GM21515 (cell line): ENCODE data around the gene LRRTM3.

Source experiments
- ATAC-seq: cut with Tn5 transposase; IDR thresholded peaks from one replicate; pipeline ENCODE4 v1.9.1; 2021; ENCODE audit not compliant: unreplicated experiment

The LRRTM3 gene

DNA sequence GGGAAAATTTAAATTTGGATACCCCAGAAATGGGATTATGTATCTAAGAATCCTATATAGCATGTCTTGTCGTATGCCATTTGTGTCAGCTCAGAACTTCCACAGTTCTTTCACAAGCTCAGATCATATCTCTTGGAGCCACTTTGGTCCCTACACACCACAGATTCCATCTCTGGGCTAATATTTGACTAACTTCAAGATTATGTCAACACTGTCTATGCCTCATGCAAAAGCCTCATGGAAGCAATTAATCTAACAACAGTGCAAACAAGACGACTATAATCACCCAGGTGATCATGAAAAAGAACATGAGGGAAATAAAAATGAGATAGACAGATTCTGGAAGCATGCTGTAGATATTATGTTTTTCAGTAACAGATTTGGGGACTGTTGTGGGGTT is 189.1 kb downstream of the LRRTM3 start:
- ATAC-seq, result no peak

DNA sequence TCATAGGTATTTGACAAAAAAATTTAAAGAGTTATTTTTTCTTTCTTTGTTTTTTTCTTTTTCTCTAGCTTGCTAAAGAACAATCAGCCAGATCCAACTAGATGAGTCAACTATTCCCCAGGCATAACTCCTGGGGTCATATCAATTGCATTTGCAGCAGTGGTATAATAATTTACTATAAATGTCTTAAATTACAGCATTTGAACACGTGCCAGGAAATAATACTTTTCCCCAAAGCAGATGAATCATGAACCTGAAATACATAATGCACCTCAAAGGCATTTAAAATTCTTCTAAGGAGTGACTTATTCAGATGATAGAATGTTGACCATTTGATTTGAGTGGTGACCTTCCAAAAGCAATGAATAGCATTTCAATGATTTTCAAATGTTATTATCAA is 190.1 kb downstream of the LRRTM3 start:
- no peak for ATAC-seq

DNA sequence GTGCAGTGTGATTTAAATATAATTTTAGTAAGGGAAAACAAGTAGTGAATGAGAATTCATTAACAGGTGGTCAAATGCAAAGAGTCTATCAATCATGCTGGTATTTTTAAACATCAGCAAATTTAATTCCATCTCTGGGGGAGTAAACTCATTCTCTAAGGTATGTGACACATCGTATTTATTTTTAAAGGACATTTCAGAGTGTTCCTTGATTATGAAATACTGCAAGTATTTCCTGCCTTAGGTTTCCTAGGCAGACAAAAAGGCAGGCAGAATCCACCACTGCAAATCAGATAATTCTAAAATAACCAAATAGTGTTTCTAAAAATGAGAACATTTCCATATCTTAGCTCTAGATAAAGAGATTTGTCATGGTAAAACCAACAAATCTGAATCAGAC is 193.8 kb downstream of the LRRTM3 start:
- ATAC-seq, result no peak

DNA sequence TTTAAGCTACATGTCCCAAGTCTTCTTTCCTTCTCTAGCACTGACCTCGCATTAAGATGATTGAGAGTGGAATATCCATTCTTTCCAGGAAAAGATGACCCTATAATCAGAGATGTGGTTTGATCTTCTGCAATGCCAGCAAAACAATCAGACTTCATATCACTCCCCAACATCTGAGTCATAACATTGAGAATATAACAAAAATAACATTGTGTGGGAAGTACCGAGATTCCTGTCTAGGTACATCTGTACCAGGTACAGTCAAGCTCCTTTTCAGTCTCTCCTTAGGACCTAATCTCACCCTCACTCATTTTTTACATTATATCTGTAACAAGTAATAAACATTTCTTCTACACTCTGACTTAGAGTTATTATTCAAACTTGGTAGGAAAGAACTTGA is 201.6 kb downstream of the LRRTM3 start:
- no peak for ATAC-seq

DNA sequence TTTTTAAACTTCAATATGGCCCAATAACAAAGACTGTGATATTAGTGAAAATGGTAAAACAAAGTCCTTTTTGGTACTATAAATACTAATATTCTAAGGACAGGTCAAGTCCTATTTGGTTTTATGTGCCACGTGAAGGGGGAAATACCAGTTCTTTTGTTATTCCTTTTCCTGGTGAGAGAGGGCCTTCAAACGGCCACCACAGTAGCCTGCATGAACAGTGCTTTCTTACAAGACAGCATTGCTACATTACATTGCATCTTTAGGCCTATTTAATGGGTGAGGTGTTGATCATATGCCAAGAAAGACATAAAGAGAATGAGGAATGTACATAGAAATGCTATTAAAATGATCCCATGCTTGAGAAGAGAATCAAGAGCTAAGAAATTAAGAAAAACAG is 214.8 kb downstream of the LRRTM3 start:
- no peak for ATAC-seq

DNA sequence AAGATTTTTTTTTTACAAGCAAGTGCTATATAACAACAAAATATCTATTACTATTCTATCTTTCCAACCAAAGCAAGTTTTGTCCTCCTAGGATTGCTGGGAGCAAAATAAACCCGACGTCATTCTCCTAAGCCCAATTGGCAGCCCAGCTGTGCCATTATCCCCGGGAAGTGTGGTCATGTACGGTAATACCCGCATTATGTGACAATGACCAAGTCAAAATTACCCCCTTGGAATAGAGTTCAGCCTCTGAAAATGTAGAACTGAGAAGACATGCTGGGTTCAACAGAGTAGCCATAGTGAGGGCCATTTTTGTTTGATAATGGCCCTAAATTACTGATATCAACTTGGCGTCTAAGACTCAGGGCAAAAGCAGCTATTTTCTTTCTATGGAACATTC is 215.5 kb downstream of the LRRTM3 start:
- no peak for ATAC-seq

DNA sequence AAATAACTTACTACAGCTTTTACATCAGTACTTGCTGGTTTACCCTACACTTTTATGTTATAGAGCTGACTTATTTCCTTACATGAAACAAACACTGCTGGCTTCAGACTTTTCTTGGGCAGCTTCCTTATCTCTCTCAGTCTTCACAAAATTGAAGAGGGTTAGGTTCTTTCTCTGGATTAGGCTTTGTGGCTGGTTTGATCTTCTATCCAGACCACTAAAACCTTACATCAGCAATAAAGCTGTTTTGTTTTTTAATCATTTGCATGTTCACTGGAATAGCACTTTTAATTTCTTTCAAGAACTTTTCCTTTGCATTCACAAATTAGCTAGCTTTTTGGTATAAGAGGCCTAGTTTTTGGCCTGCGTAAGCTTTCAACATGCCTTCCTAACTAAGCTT is 218.7 kb downstream of the LRRTM3 start:
- ATAC-seq, result no peak
